Natural killer cell (primary cell): Measurements from ENCODE around the gene UXS1. TPM values are rescaled to one million over a fixed set of nuclear protein-coding genes. Genes with fewer than 3 reads are reported as not detected.

Experiments
- ATAC-seq, 3 donors: fragments of 150-1000 bp in 2 of 3; fragments of 200-7000 bp in 1 of 3; cut with Tn5 transposase; 1 replicate in 1 of 3; 2 replicates in 2 of 3; pipeline ENCODE4 v1.10.0; 2021; ENCODE audit warnings: mild to moderate bottlenecking in 2 of 3, moderate library complexity in 2 of 3
- DNase-seq, 2 donors: peaks; one replicate each; pipeline versions ENCODE4 v3.0.0 to v3.0.0-alpha.2; 2013 to 2021; ENCODE audit warnings: mixed read lengths in 1 of 2
- H3K27ac ChIP-seq: one replicate; pipeline ENCODE4 v1.5.1; 2013; ENCODE audit warnings: mild to moderate bottlenecking, low read length
- H3K27me3 ChIP-seq: one replicate; pipeline ENCODE4 v1.6.1; 2013; ENCODE audit warnings: low read length; ENCODE audit not compliant: control insufficient read depth, insufficient read depth
- H3K36me3 ChIP-seq: one replicate; pipeline ENCODE4 v1.6.1; 2013; ENCODE audit warnings: low read length; ENCODE audit not compliant: control insufficient read depth, insufficient read depth
- H3K4me1 ChIP-seq: one replicate; pipeline ENCODE4 v1.6.1; 2013; ENCODE audit warnings: low read length; ENCODE audit not compliant: control insufficient read depth, insufficient read depth
- H3K4me3 ChIP-seq: one replicate; pipeline ENCODE4 v1.5.1; 2013; ENCODE audit warnings: low read length
- H3K9me3 ChIP-seq: one replicate; pipeline ENCODE4 v1.6.1; 2013; ENCODE audit warnings: low read length; ENCODE audit not compliant: control insufficient read depth, insufficient read depth
- H3K27ac Mint-ChIP-seq, 2 donors: one replicate each; pipeline ENCODE4 v1.8.0; 2022; ENCODE audit warnings: mild to moderate bottlenecking in 2 of 2, mixed read lengths in 2 of 2, moderate library complexity in 1 of 2
- H3K27me3 Mint-ChIP-seq, 2 donors: one replicate each; pipeline ENCODE4 v1.8.0; 2022; ENCODE audit warnings: low read depth in 2 of 2, mixed read lengths in 2 of 2
- H3K36me3 Mint-ChIP-seq: one replicate; pipeline ENCODE4 v1.8.0; 2022; ENCODE audit warnings: mixed read lengths
- H3K4me1 Mint-ChIP-seq, 2 donors: one replicate each; pipeline ENCODE4 v1.8.0; 2022; ENCODE audit warnings: mixed read lengths in 2 of 2
- H3K4me3 Mint-ChIP-seq: one replicate; pipeline ENCODE4 v1.8.0; 2022; ENCODE audit warnings: mild to moderate bottlenecking, moderate library complexity, mixed read lengths
- H3K9me3 Mint-ChIP-seq, 2 donors: one replicate each; pipeline ENCODE4 v1.8.0; 2022; ENCODE audit warnings: mixed read lengths in 2 of 2
- CTCF ChIP-seq: fragments of 200-600 bp; IDR thresholded peaks from one replicate; pipeline ENCODE4 v1.8.0; 2022; ENCODE audit warnings: antibody characterized with exemption
- WGBS: methylation state at CpG from one replicate; pipeline ENCODE4 v1.1.7; 2013; ENCODE audit warnings: missing lambda C conversion rate; ENCODE audit not compliant: insufficient coverage; 5-methylcytosine and 5-hydroxymethylcytosine counted together
- intact Hi-C: fragments of 100-400 bp; cut with micrococcal nuclease; formaldehyde crosslinking; loops from one replicate; pipeline ENCODE4 v1.14.2; 2022
- total RNA-seq, 4 donors: library from RNA; stranded (reverse); fragments of 120-200 nt in 1 of 4; gene quantifications; one replicate each; pipeline versions ENCODE4 v1.2.3 to v1.2.4, GENCODE V29; 2013 to 2022

The UXS1 gene
- total RNA-seq, 3 donors from 2014 or later (not counting 1 experiment from before 2014, with no cell fraction given), result 36.3 to 60.4 (median 37.5) TPM

DNA sequence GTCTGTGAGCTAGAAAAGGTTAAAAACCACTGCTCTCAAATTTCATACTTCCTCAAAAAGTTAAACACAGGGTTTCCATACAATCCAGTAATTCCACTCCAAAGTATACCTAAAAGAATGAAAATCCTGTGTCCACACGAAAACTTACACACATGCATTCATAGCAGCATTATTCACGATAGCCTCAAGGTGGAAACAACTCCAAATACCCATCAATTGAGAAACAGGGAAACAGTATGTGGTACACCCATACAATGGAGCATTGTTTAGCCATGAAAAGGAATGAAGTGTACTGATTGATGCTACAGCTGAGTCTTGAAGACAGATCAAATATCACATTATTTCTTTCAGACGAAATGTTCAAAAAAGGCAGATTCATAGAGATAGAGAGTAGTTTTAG is 36.7 kb downstream of the UXS1 start:
- Mint-ChIP-seq H3K4me3 (peak overlapping the region; percentile 49), H3K27me3 (no peaks in the 10 kb centered on the region), H3K36me3 (peaks cover 38% of the 10 kb centered on the region), H3K9me3 (peaks cover 4 to 11% of the 10 kb centered on the region in 2 donors), H3K27ac (peak overlapping the region; percentile 92 to 94), H3K4me1 (peaks cover 50 to 56% of the 10 kb centered on the region in 2 donors)
- no peak for DNase-seq
- H3K4me3 ChIP-seq, result no peak overlapping the region
- ATAC-seq, result no peak
- intact Hi-C loops, result no loop called here
- H3K27me3 ChIP-seq, result no peaks in the 10 kb centered on the region
- peaks cover 12% of the 10 kb centered on the region for H3K36me3 ChIP-seq
- 100% methylated on average over 3 of the region's 3 CpGs for WGBS
- TF ChIP-seq CTCF, result no peak
- peaks cover 7% of the 10 kb centered on the region for H3K9me3 ChIP-seq
- peaks cover 35% of the 10 kb centered on the region for H3K4me1 ChIP-seq
- H3K27ac ChIP-seq, result no peak overlapping the region

DNA sequence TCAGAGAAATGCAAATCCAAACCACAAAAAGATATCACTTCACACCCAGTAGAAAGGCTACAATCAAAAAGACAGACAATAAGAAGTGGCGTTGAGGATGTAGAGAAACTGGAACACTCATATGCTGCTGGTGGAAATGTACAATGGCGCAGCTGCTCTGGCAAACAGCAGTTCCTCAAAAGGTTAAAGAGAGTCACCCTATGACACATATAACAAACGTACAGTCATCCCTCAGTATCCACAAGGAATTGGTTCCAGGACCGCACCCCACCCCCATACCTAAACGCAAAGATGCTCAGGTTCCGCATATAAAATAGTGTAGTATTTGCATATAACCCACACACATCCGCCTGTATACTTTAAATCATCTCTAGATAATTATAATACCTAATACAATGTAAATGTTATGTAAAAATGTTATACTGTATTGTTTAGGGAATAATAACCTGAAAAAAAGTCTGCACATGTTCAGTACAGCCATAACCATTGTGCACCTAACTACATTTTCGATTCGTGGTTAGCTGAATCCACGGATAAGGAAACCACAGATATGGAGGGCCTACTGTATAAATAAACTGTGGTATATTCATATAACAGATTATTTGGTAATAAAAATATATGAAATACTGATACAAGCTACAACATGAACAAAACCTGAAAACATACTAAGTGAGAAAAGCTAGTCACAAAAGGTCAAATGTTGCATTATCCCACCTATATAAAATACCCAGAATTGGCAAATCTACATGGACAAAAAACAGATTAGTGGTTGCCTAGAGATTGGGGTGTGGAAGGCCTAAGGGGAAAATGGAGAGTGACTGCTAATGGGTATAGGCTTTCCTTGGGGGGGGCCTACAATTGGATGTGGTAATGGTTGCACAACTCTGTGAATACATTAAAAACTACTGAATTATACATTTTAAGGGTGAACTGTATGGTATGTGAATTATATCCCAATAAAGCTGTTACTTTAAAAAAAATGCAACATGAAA is 37.5 kb downstream of the UXS1 start:
- intact Hi-C loops, result no loop called here
- Histone ChIP-seq H3K27ac (no peak overlapping the region), H3K9me3 (peaks cover 7% of the 10 kb centered on the region), H3K27me3 (no peaks in the 10 kb centered on the region), H3K4me1 (peaks cover 32% of the 10 kb centered on the region), H3K4me3 (no peak overlapping the region), H3K36me3 (peaks cover 12% of the 10 kb centered on the region)
- peaks cover 43% of the 10 kb centered on the region for H3K36me3 Mint-ChIP-seq
- no peaks in the 10 kb centered on the region for H3K27me3 Mint-ChIP-seq
- H3K4me3 Mint-ChIP-seq, result no peak overlapping the region
- WGBS, result 74% methylated on average over 3 of the region's 10 CpGs
- peak overlapping the region; percentile 38 to 92 for H3K27ac Mint-ChIP-seq
- peaks cover 4 to 14% of the 10 kb centered on the region in 2 donors for H3K9me3 Mint-ChIP-seq
- peaks cover 54 to 55% of the 10 kb centered on the region in 2 donors for H3K4me1 Mint-ChIP-seq
- no peak for ATAC-seq
- no peak for DNase-seq
- no peak for TF ChIP-seq CTCF

DNA sequence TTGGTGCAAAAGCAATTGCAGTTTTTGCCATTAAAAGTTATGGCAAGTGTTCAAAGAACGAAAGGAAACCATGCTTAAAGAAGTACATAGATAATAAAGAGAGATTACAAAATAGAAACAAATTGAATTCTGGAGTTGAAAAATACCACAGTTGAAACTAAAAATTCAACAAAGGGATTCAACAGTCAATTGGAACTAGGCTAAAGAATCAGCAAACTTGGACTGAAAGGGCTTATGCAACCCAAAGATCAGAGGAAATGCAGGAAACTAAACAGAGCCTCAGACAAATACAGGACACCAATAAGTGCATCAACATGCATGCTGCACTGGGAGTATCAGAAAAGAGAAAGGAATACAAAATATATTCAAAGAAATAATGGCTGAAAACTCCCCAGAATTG is 40.3 kb downstream of the UXS1 start:
- H3K27ac ChIP-seq, result no peak overlapping the region
- no peak for DNase-seq
- H3K4me3 ChIP-seq, result no peak overlapping the region
- ATAC-seq, result no peak
- peak overlapping the region; percentile 6 to 49 for H3K27ac Mint-ChIP-seq
- peaks cover 5% of the 10 kb centered on the region for H3K4me1 ChIP-seq
- peaks cover 4 to 14% of the 10 kb centered on the region in 2 donors for H3K9me3 Mint-ChIP-seq
- peaks cover 49% of the 10 kb centered on the region for H3K36me3 Mint-ChIP-seq
- H3K9me3 ChIP-seq, result peaks cover 7% of the 10 kb centered on the region
- H3K4me1 Mint-ChIP-seq, result peaks cover 27% of the 10 kb centered on the region in 2 donors
- intact Hi-C loops, result no loop called here
- no peaks in the 10 kb centered on the region for H3K27me3 ChIP-seq
- TF ChIP-seq CTCF, result no peak
- H3K27me3 Mint-ChIP-seq, result no peaks in the 10 kb centered on the region
- no peak overlapping the region for H3K4me3 Mint-ChIP-seq
- H3K36me3 ChIP-seq, result peaks cover 22% of the 10 kb centered on the region
- WGBS, result no CpG with 5 or more reads among the region's 1 CpG
